D341Med (cell line): ENCODE results near the gene DBX1.
"Not testable (repeated sequence)": the region's sequence is repeated elsewhere in the genome, so short reads cannot be mapped to it uniquely, and the experiment has no call there.

Source experiments
- DNase-seq: peaks from one replicate; pipeline ENCODE4 v3.0.0; 2012; ENCODE audit warnings: low spot score

The DBX1 gene

GRCh38 chr11:20161923-20162744, 1.9 kb upstream of the DBX1 start:
- no peak for DNase-seq

GRCh38 chr11:20161230-20161918, 1.1 kb upstream of the DBX1 start:
- no peak for DNase-seq

- DNase-seq, result no peak
Observed at GRCh38 chr11:20159466-20160381, 551 bp downstream of the DBX1 start.

- DNase-seq, result no peak
Observed at GRCh38 chr11:20158597-20159257, 1.5 kb downstream of the DBX1 start.

DNA sequence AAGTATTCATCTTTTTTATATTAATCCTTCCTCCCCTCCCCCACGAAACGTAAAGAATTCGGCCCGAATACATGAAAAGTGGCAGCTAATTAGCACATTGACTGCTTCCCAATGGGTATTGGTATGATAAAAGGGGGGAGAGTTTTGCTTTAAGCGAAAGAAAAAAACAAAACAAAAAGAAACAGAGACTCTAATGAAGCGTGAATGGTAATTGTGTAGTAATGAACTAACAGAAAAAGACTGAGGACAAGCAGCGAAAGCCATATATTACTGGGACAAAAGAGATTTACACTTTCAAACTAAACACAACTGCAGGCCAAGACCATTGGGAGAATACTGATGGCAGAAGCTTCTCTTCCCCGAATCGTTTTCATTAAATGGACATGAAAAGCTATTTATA, 2.5 kb downstream of the DBX1 start:
- no peak for DNase-seq

DNA sequence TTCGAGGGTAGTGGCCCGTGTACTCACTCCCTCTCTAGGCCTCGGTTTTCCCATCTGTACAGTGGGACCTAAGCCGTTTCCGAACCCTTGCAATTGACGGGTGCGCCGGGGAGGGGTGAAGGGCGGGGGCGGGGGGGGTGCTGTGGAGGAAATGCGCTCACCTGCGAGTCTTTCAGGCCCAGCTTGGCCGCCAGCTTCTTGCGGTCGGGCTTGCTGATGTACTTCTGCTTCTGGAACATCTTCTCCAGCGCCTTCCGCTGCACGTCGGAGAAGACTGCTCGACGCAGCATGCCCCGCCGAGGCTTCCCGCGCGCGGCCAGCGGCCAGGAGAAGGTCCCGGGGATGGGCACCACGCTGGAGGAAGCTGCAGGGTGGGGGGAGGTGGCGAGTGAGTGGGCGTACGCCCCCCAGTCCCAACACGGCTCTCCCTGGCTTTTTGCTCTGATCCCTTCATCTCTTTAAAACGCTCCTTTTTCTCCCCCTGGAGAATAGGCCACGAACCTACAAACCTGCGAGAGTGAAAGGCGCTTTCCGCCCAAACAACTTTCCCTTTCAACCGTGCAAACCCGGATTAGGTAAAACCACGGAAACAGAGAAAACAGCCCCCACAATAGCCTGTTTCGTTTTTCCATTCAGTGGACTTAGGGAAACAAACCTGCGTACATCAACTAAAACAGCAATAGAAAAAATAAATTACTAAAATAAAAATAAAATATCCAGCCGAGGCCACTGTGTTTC, 3.2 kb downstream of the DBX1 start:
- DNase-seq, result no peak

GRCh38 chr11:20156280-20156875, 3.9 kb downstream of the DBX1 start:
- no peak for DNase-seq

DNA sequence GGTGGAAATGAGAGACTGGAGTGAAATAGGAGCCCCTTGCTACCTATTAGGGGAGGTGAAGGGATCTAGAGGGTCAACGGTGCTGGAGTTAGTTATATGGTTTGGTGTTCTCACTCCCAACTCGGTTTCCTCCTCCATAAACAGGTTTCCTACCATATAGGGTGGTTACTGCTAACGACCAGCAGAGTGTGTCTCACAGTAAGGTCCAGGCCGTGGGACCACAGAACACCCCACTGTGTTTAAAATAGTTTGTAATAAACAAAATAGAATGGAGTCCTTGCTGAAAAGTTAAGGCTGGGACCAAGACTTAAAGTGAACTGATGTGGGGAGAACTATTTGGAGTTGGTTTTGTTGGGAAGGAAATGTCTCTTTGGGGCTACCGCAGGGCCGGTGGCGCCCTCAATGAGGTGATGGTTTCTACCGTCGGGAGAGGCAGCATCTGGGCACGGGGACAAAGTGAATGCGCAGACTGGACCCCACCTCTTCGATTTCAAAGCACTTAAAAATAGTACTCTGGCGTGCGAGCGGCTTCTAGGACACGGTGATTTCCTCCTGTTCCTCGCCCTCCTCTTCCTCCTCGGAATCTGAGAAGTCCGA, 4.5 kb downstream of the DBX1 start:
- no peak for DNase-seq

- DNase-seq, result no peak
Observed at GRCh38 chr11:20154381-20154780, 5.9 kb downstream of the DBX1 start.

DNA sequence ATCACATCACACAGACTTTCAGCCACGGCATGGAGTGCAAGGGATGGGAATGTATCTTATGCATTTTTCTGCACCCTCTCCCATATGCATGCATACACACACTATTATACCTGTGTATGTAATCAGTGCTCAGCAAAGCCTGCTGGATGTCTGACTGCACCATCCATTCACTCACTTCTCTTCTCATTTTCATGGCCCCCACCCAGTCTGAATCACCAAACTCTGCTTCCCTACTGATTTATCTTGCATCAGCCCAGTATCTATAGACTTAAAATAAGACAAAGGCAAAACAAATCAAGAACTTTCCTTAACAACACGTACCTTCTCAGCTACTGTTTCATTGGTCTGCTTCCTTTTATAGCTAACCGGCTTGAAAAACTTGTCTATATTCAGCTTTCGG, 21.6 kb downstream of the DBX1 start:
- no peak for DNase-seq

- DNase-seq, result no peak
Observed at GRCh38 chr11:20137637-20138036, 22.6 kb downstream of the DBX1 start.

- no peak for DNase-seq
Observed at GRCh38 chr11:20134991-20135736, 25.1 kb downstream of the DBX1 start.

- no peak for DNase-seq
Observed at GRCh38 chr11:20132667-20133039, 27.6 kb downstream of the DBX1 start.

GRCh38 chr11:20131788-20132666, 28.2 kb downstream of the DBX1 start:
- peak; percentile 71 for DNase-seq

DNA sequence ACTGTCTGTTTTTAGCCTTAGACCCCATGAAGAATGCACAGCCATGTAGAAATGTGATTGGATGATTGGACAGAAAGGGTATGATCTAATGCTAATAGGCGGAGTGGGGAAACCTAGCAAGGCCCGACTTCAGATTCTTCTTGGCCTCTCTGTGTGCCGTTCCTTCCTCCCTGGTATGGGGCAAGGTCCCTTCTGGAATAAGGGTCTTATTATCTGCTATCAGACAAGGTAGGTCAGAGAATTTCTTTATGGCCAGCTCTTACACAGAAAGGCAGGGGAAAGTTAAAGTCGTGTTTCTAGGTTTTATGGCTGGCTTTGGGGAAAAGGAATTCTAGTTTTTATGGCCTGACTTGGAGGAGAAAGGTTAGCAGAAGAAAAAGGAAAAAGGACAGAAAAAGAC, 30.6 kb downstream of the DBX1 start:
- no peak for DNase-seq

GRCh38 chr11:20128528-20128825, 31.8 kb downstream of the DBX1 start:
- DNase-seq, result not testable (repeated sequence)

- peak; percentile 85 for DNase-seq
Observed at GRCh38 chr11:20127671-20128527, 32.4 kb downstream of the DBX1 start.

GRCh38 chr11:20126724-20127123, 33.6 kb downstream of the DBX1 start:
- DNase-seq, result no peak
